HepG2 (cell line): Measurements from ENCODE around the gene CCDC74B.
"Not testable (repeated sequence)": the region's sequence is repeated elsewhere in the genome, so short reads cannot be mapped to it uniquely, and the experiment has no call there.

Experiments
- JUN ChIP-seq: sonication (generic); formaldehyde crosslinking; IDR thresholded peaks from 2 replicates; pipeline ENCODE4 v1.4.0; 2020; ENCODE audit warnings: mild to moderate bottlenecking, missing genetic modification reagents
- JUND ChIP-seq: sonication (generic); formaldehyde crosslinking; IDR thresholded peaks from 2 replicates; pipeline ENCODE4 v1.8.0; 2022; ENCODE audit warnings: mild to moderate bottlenecking, missing genetic modification reagents
- NR1H2 ChIP-seq: sonication (generic); formaldehyde crosslinking; IDR thresholded peaks from 2 replicates; pipeline ENCODE4 v1.8.1; 2022; ENCODE audit warnings: low read depth, missing genetic modification reagents, borderline replicate concordance
- SIN3A ChIP-seq: IDR thresholded peaks from 2 replicates; pipeline ENCODE4 v1.6.1; 2011; ENCODE audit warnings: low read depth, mild to moderate bottlenecking, control low read depth, low read length, borderline replicate concordance
- SRSF4 ChIP-seq: fragments of 200-400 bp; formaldehyde crosslinking; IDR thresholded peaks from one replicate; pipeline ENCODE4 v1.6.1; 2018; ENCODE audit warnings: mild to moderate bottlenecking, low read depth, low read length, moderate library complexity; ENCODE audit not compliant: poor library complexity, severe bottlenecking
- TAF1 ChIP-seq: sonication (generic); formaldehyde crosslinking; IDR thresholded peaks from 2 replicates; pipeline ENCODE4 v1.4.0; 2020; ENCODE audit warnings: missing genetic modification reagents
- ZBTB1 ChIP-seq: sonication (generic); formaldehyde crosslinking; IDR thresholded peaks from 2 replicates; pipeline ENCODE4 v1.4.0; 2020; ENCODE audit warnings: missing genetic modification reagents, borderline replicate concordance
- ZBTB49 ChIP-seq: sonication (generic); formaldehyde crosslinking; IDR thresholded peaks from 2 replicates; pipeline ENCODE4 v1.4.0; 2020; ENCODE audit warnings: missing genetic modification reagents, borderline replicate concordance
- ZNF30 ChIP-seq: sonication (generic); formaldehyde crosslinking; IDR thresholded peaks from 2 replicates; pipeline ENCODE4 v1.5.0; 2020; ENCODE audit warnings: mild to moderate bottlenecking, missing genetic modification reagents
- ZNF639 ChIP-seq: conservative IDR thresholded peaks from 2 replicates; pipeline ENCODE4 v1.6.1; 2018; ENCODE audit warnings: missing genetic modification reagents
- TF ChIP-seq, protein P1 (sequence below): IDR thresholded peaks from 2 replicates; pipeline ENCODE4 v1.6.1; 2016; ENCODE audit warnings: missing compliant biosample characterization, missing genetic modification reagents, borderline replicate concordance

GRCh38 chr2:130120924-130121323 is 24.0 kb downstream of the CCDC74B start:
- not testable (repeated sequence) for TF ChIP-seq ZBTB49 (CRISPR knock-in tag); SIN3A; JUND (CRISPR knock-in tag); ZNF639 (CRISPR knock-in tag); JUN; TAF1; NR1H2; ZBTB1 (CRISPR knock-in tag); ZNF30 (CRISPR knock-in tag); SRSF4
- TF ChIP-seq, protein P1, sequence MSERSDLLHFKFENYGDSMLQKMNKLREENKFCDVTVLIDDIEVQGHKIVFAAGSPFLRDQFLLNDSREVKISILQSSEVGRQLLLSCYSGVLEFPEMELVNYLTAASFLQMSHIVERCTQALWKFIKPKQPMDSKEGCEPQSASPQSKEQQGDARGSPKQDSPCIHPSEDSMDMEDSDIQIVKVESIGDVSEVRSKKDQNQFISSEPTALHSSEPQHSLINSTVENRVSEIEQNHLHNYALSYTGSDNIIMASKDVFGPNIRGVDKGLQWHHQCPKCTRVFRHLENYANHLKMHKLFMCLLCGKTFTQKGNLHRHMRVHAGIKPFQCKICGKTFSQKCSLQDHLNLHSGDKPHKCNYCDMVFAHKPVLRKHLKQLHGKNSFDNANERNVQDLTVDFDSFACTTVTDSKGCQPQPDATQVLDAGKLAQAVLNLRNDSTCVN = not testable (repeated sequence)
